HEK293 (cell line): ENCODE data around the gene ADAMTS5.

Source experiments
- CTCF ChIP-seq: fragments of 450-650 bp; formaldehyde crosslinking; IDR thresholded peaks from 2 replicates; pipeline ENCODE4 v1.5.1; 2016; ENCODE audit warnings: missing biosample characterization, missing genetic modification characterization
- ELK4 ChIP-seq: IDR thresholded peaks from 2 replicates; pipeline ENCODE4 v1.6.1; 2011; ENCODE audit warnings: mild to moderate bottlenecking, low read depth, low read length, borderline replicate concordance
- FEZF1 ChIP-seq: fragments of 450-650 bp; formaldehyde crosslinking; IDR thresholded peaks from 2 replicates; pipeline ENCODE4 v1.5.1; 2016; ENCODE audit warnings: missing biosample characterization, missing genetic modification characterization
- REPIN1 ChIP-seq: fragments of 450-650 bp; formaldehyde crosslinking; IDR thresholded peaks from 2 replicates; pipeline ENCODE4 v1.5.1; 2017; ENCODE audit warnings: missing biosample characterization, missing genetic modification characterization, low read depth
- ZBTB21 ChIP-seq: fragments of 450-650 bp; formaldehyde crosslinking; IDR thresholded peaks from 2 replicates; pipeline ENCODE4 v1.5.1; 2017; ENCODE audit warnings: missing biosample characterization, missing genetic modification characterization
- ZBTB8A ChIP-seq: fragments of 450-650 bp; formaldehyde crosslinking; IDR thresholded peaks from 2 replicates; pipeline ENCODE4 v1.5.1; 2016; ENCODE audit warnings: missing biosample characterization, missing genetic modification characterization
- ZIC2 ChIP-seq: fragments of 450-650 bp; formaldehyde crosslinking; IDR thresholded peaks from 2 replicates; pipeline ENCODE4 v1.5.1; 2016; ENCODE audit warnings: missing biosample characterization, missing genetic modification characterization
- ZNF16 ChIP-seq: fragments of 450-650 bp; formaldehyde crosslinking; IDR thresholded peaks from 2 replicates; pipeline ENCODE4 v1.5.1; 2016; ENCODE audit warnings: low read depth, missing biosample characterization, missing genetic modification characterization
- ZNF23 ChIP-seq: fragments of 450-650 bp; formaldehyde crosslinking; IDR thresholded peaks from 2 replicates; pipeline ENCODE4 v1.5.1; 2016; ENCODE audit warnings: missing biosample characterization, missing genetic modification characterization, borderline replicate concordance
- ZNF274 ChIP-seq, 2 experiments: fragments of 200-500 bp in 1 of 2; fragments of 450-650 bp in 1 of 2; sonication (Bioruptor generic) in 1 of 2; formaldehyde crosslinking in 1 of 2; IDR thresholded peaks; 2 replicates each; pipeline versions ENCODE4 v1.5.1 to v1.6.1; 2014 to 2016; ENCODE audit warnings: borderline replicate concordance in 1 of 2, inconsistent platforms in 1 of 2, low read length in 1 of 2, missing biosample characterization in 1 of 2, missing genetic modification characterization in 1 of 2
- ZNF280D ChIP-seq: fragments of 450-650 bp; formaldehyde crosslinking; IDR thresholded peaks from 2 replicates; pipeline ENCODE4 v1.5.1; 2016; ENCODE audit warnings: missing biosample characterization, missing genetic modification characterization
- ZNF521 ChIP-seq: fragments of 450-650 bp; formaldehyde crosslinking; IDR thresholded peaks from 2 replicates; pipeline ENCODE4 v1.5.1; 2017; ENCODE audit warnings: missing biosample characterization, mild to moderate bottlenecking, missing genetic modification characterization
- TF ChIP-seq, protein P1 (sequence below): fragments of 450-650 bp; IDR thresholded peaks from 2 replicates; pipeline ENCODE4 v1.5.1; 2018; ENCODE audit warnings: missing biosample characterization, mild to moderate bottlenecking, missing genetic modification characterization
- TF ChIP-seq, protein P2 (sequence below): fragments of 450-650 bp; formaldehyde crosslinking; IDR thresholded peaks from 2 replicates; pipeline ENCODE4 v1.5.1; 2016; ENCODE audit warnings: missing biosample characterization, missing genetic modification characterization

- TF ChIP-seq, protein P1, sequence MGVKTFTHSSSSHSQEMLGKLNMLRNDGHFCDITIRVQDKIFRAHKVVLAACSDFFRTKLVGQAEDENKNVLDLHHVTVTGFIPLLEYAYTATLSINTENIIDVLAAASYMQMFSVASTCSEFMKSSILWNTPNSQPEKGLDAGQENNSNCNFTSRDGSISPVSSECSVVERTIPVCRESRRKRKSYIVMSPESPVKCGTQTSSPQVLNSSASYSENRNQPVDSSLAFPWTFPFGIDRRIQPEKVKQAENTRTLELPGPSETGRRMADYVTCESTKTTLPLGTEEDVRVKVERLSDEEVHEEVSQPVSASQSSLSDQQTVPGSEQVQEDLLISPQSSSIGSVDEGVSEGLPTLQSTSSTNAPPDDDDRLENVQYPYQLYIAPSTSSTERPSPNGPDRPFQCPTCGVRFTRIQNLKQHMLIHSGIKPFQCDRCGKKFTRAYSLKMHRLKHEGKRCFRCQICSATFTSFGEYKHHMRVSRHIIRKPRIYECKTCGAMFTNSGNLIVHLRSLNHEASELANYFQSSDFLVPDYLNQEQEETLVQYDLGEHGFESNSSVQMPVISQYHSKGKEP (tag by site-specific recombination), result no peak
- no peak for TF ChIP-seq CTCF
- TF ChIP-seq ZNF280D (tag by site-specific recombination), result no peak
- TF ChIP-seq FEZF1 (tag by site-specific recombination), result no peak
- TF ChIP-seq ZIC2 (tag by site-specific recombination), result no peak
- no peak for TF ChIP-seq ZNF23 (tag by site-specific recombination)
- no peak for TF ChIP-seq ZBTB8A
- no peak for TF ChIP-seq ZNF274 (IDR thresholded peaks at IDR 0.05; ENCODE audit: low read length)
- TF ChIP-seq ZNF274 (tag by site-specific recombination; IDR thresholded peaks at IDR 0.05; ENCODE audit: borderline replicate concordance), result no peak
- no peak for TF ChIP-seq ZNF16
- TF ChIP-seq ZBTB21 (tag by site-specific recombination), result no peak
- TF ChIP-seq ZNF521 (tag by site-specific recombination), result no peak
- TF ChIP-seq, protein P2, sequence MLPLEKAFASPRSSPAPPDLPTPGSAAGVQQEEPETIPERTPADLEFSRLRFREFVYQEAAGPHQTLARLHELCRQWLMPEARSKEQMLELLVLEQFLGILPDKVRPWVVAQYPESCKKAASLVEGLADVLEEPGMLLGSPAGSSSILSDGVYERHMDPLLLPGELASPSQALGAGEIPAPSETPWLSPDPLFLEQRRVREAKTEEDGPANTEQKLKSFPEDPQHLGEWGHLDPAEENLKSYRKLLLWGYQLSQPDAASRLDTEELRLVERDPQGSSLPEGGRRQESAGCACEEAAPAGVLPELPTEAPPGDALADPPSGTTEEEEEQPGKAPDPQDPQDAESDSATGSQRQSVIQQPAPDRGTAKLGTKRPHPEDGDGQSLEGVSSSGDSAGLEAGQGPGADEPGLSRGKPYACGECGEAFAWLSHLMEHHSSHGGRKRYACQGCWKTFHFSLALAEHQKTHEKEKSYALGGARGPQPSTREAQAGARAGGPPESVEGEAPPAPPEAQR (tag by site-specific recombination), result no peak
- TF ChIP-seq REPIN1 (tag by site-specific recombination), result no peak
- TF ChIP-seq ELK4, result no peak
These were observed 41.8 kb downstream of the ADAMTS5 start for GRCh38 chr21:26925122-26925521.
